Measurements from ENCODE around the gene USP35. TPM values are rescaled to one million over a fixed set of nuclear protein-coding genes. Genes with fewer than 3 reads are reported as not detected.

Gene USP35
- polyA plus RNA-seq, 2 of the 4 experiments (the other 2 are of a cell fraction): 3.8 to 5.8 TPM

DNA sequence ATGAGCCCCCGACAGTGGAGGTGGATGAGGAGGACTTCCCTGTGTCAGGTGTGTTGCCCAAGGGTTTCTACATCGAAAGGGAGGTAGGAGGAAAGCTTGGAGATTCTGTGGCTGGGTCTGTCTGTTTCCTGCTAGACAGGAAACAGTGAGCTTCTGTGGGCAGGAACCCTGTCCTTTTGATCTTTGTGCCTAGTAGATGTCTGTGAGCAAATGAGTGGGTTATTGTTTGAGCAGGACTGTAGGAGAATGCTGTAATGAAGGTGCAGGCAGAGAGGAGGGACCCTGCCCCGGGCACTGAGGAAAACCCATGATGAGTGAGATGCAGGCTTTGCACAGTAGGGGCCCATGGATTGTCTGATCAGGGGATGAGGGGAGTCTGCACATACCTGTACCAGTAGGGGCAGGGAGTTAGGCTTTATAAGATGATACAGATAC, 14.0 kb downstream of the USP35 start:
- WGBS (ENCODE audit: missing lambda C conversion rate): 89% methylated on average over 3 of the region's 3 CpGs
- H3K27ac ChIP-seq: no peak overlapping the region
- ChIA-PET POLR2A (no interaction called here), CTCF (no interaction called here)
- no peaks in the 10 kb centered on the region for H3K4me1 ChIP-seq
- TF ChIP-seq CBX8 (IDR thresholded peaks at IDR 0.05): no peak
- no peak for TF ChIP-seq HOXB13 (CRISPR knock-in tag; IDR thresholded peaks at IDR 0.05; ENCODE audit: low read depth)
- TF ChIP-seq, protein P1, sequence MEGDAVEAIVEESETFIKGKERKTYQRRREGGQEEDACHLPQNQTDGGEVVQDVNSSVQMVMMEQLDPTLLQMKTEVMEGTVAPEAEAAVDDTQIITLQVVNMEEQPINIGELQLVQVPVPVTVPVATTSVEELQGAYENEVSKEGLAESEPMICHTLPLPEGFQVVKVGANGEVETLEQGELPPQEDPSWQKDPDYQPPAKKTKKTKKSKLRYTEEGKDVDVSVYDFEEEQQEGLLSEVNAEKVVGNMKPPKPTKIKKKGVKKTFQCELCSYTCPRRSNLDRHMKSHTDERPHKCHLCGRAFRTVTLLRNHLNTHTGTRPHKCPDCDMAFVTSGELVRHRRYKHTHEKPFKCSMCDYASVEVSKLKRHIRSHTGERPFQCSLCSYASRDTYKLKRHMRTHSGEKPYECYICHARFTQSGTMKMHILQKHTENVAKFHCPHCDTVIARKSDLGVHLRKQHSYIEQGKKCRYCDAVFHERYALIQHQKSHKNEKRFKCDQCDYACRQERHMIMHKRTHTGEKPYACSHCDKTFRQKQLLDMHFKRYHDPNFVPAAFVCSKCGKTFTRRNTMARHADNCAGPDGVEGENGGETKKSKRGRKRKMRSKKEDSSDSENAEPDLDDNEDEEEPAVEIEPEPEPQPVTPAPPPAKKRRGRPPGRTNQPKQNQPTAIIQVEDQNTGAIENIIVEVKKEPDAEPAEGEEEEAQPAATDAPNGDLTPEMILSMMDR (IDR thresholded peaks at IDR 0.05): no peak
- no peak for TF ChIP-seq CEBPB (IDR thresholded peaks at IDR 0.05)
- no peak for TF ChIP-seq ZFP36 (IDR thresholded peaks at IDR 0.05; ENCODE audit: borderline replicate concordance, partially characterized antibody)
- TF ChIP-seq, protein P2, sequence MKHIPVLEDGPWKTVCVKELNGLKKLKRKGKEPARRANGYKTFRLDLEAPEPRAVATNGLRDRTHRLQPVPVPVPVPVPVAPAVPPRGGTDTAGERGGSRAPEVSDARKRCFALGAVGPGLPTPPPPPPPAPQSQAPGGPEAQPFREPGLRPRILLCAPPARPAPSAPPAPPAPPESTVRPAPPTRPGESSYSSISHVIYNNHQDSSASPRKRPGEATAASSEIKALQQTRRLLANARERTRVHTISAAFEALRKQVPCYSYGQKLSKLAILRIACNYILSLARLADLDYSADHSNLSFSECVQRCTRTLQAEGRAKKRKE (CRISPR knock-in tag; IDR thresholded peaks at IDR 0.05; ENCODE audit: low read depth): no peak
- TF ChIP-seq GATA3 (IDR thresholded peaks at IDR 0.05; ENCODE audit: borderline replicate concordance): no peak
- TF ChIP-seq, protein P3, sequence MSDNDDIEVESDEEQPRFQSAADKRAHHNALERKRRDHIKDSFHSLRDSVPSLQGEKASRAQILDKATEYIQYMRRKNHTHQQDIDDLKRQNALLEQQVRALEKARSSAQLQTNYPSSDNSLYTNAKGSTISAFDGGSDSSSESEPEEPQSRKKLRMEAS (IDR thresholded peaks at IDR 0.05): no peak
- no peak for TF ChIP-seq ZSCAN20 (CRISPR knock-in tag; IDR thresholded peaks at IDR 0.05)
- no peak for TF ChIP-seq TP53 (CRISPR knock-in tag; IDR thresholded peaks at IDR 0.05)
- no peak for TF ChIP-seq FOXS1 (CRISPR knock-in tag; IDR thresholded peaks at IDR 0.05)
- TF ChIP-seq SMC3 (IDR thresholded peaks at IDR 0.05): no peak
- TF ChIP-seq NPAS2 (CRISPR knock-in tag; IDR thresholded peaks at IDR 0.05; ENCODE audit: borderline replicate concordance): no peak
- no peak for TF ChIP-seq KDM1A (IDR thresholded peaks at IDR 0.05; ENCODE audit: low read depth)
- no peak for TF ChIP-seq MAZ (IDR thresholded peaks at IDR 0.05; ENCODE audit: borderline replicate concordance, low read depth, low read length)
- no peak for TF ChIP-seq KDM5A (IDR thresholded peaks at IDR 0.05)
- H3K4me2 ChIP-seq: no peak overlapping the region
- FAIRE-seq (no peak), DNase-seq (ENCODE audit: low read depth in 1 of 2, low spot score in 1 of 2) (no peak), ATAC-seq (no peak; a peak in 1 of 6 replicates)
- no peaks in the 10 kb centered on the region for H3K9me3 ChIP-seq
- H3K4me3 ChIP-seq: no peak overlapping the region

DNA sequence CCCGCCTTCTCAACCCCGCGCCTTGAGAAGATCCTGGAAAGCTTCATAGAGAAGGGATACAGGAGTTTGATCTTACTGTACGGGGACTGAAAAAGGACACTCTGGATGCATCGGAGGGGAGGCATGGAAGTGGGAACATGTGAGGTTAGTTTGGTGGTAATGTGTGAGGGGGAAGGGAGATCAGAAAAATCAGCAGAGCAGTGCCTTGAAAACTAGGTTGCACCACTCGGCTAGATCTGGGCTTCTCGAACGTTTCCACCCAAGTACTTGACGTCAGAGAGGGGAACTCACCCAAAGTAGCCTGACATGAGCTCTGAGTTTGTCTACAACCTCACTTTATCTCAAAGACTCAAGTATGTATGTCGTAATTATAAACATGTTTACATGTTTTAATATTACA, 14.5 kb downstream of the USP35 start:
- DNase-seq (ENCODE audit: low read depth in 1 of 2, low spot score in 1 of 2) (no peak), ATAC-seq (no peak), FAIRE-seq (no peak)
- TF ChIP-seq MYC (IDR thresholded peaks at IDR 0.05; ENCODE audit: borderline replicate concordance, low read length) (no peak), HDAC2 (IDR thresholded peaks at IDR 0.05) (no peak), CHD2 (IDR thresholded peaks at IDR 0.05; ENCODE audit: low read length, partially characterized antibody) (no peak)
- Histone ChIP-seq H3K4me3 (no peak overlapping the region), H3K27ac (no peak overlapping the region), H3K4me1 (no peaks in the 10 kb centered on the region), H3K4me2 (no peak overlapping the region), H3K9me3 (no peaks in the 10 kb centered on the region)
- WGBS (ENCODE audit: missing lambda C conversion rate): 89% methylated on average over 10 of the region's 10 CpGs
- ChIA-PET CTCF (no interaction called here), POLR2A (no interaction called here)

DNA sequence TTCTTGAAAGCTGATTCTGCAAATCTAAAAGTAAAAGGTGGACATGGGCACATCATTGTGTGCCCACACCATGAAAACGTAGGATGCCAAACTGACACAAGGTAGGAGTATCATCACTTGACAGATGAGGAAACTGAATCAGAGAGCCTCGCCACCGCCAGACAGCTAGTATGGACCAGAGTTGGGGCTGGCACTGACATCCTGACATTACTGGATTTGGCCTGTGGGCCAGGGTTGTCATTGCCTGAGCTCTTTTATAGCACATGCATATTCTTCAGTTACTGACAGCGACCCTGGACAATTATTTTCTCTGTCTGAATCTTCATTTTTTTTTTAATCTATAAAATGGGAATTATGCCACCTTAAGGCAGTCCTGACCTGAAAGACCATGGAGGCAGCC, 16.5 kb downstream of the USP35 start:
- no peak overlapping the region for H3K27ac ChIP-seq
- ATAC-seq (no peak), DNase-seq (ENCODE audit: low read depth in 1 of 2, low spot score in 1 of 2) (no peak), FAIRE-seq (no peak)
- no peak overlapping the region for H3K4me3 ChIP-seq
- no peaks in the 10 kb centered on the region for H3K9me3 ChIP-seq
- H3K4me1 ChIP-seq: no peaks in the 10 kb centered on the region
- TF ChIP-seq SMC3 (IDR thresholded peaks at IDR 0.05) (no peak), KDM5A (IDR thresholded peaks at IDR 0.05) (no peak), FOXS1 (CRISPR knock-in tag; IDR thresholded peaks at IDR 0.05) (no peak), HDAC2 (IDR thresholded peaks at IDR 0.05) (no peak), CHD2 (IDR thresholded peaks at IDR 0.05; ENCODE audit: low read length, partially characterized antibody) (no peak), MAFK (IDR thresholded peaks at IDR 0.05; ENCODE audit: partially characterized antibody) (no peak), HEYL (CRISPR knock-in tag; IDR thresholded peaks at IDR 0.05) (no peak), POLR2AphosphoS2 (conservative IDR thresholded peaks at IDR 0.05; ENCODE audit: low read length) (no peak)
- TF ChIP-seq, protein P4, sequence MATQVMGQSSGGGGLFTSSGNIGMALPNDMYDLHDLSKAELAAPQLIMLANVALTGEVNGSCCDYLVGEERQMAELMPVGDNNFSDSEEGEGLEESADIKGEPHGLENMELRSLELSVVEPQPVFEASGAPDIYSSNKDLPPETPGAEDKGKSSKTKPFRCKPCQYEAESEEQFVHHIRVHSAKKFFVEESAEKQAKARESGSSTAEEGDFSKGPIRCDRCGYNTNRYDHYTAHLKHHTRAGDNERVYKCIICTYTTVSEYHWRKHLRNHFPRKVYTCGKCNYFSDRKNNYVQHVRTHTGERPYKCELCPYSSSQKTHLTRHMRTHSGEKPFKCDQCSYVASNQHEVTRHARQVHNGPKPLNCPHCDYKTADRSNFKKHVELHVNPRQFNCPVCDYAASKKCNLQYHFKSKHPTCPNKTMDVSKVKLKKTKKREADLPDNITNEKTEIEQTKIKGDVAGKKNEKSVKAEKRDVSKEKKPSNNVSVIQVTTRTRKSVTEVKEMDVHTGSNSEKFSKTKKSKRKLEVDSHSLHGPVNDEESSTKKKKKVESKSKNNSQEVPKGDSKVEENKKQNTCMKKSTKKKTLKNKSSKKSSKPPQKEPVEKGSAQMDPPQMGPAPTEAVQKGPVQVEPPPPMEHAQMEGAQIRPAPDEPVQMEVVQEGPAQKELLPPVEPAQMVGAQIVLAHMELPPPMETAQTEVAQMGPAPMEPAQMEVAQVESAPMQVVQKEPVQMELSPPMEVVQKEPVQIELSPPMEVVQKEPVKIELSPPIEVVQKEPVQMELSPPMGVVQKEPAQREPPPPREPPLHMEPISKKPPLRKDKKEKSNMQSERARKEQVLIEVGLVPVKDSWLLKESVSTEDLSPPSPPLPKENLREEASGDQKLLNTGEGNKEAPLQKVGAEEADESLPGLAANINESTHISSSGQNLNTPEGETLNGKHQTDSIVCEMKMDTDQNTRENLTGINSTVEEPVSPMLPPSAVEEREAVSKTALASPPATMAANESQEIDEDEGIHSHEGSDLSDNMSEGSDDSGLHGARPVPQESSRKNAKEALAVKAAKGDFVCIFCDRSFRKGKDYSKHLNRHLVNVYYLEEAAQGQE (IDR thresholded peaks at IDR 0.05): no peak
- CTCF ChIA-PET: interaction anchor here (0.7 kb wide), 1 partner anchor 17 kb away, joined by 4 read pairs; the partner anchor contains the start of genes KCTD21 and USP35
- H3K4me2 ChIP-seq: no peak overlapping the region
- POLR2A ChIA-PET: no interaction called here
- WGBS (ENCODE audit: missing lambda C conversion rate): 90% methylated on average over 4 of the region's 4 CpGs

Data from A549 (cell line).